GM23338 (cell line): ENCODE results near the gene CCL17. TPM values are rescaled to one million over a fixed set of nuclear protein-coding genes. Genes with fewer than 3 reads are reported as not detected.

Experiments used
- ATAC-seq: fragments of 200-7000 bp; cut with Tn5 transposase; 3 replicates; pipeline ENCODE4 v1.9.1; 2020
- DNase-seq: peaks from one replicate; pipeline ENCODE4 v3.0.0-alpha.2; 2015; ENCODE audit warnings: low spot score
- H2AFZ ChIP-seq: fragments of 200-600 bp; sonication (generic); 2 replicates; pipeline ENCODE4 v1.8.0; 2016; ENCODE audit warnings: antibody characterized with exemption, mild to moderate bottlenecking, moderate library complexity
- H3F3A ChIP-seq: fragments of 200-600 bp; sonication (generic); replicated peaks from 2 replicates; pipeline ENCODE4 v1.8.0; 2017; ENCODE audit warnings: antibody characterized with exemption, mixed run types, low read depth
- H3K27ac ChIP-seq: fragments of 200-600 bp; sonication (generic); 2 replicates; pipeline ENCODE4 v1.6.1; 2016; ENCODE audit warnings: low read depth
- H3K27me3 ChIP-seq: fragments of 200-600 bp; sonication (generic); 2 replicates; pipeline ENCODE4 v1.8.0; 2016; ENCODE audit warnings: mild to moderate bottlenecking, mixed run types, moderate library complexity; ENCODE audit not compliant: insufficient read depth
- H3K36me3 ChIP-seq: fragments of 200-600 bp; sonication (generic); 2 replicates; pipeline ENCODE4 v1.8.0; 2016; ENCODE audit warnings: mild to moderate bottlenecking; ENCODE audit not compliant: insufficient read depth
- H3K4me1 ChIP-seq: fragments of 200-600 bp; sonication (generic); 2 replicates; pipeline ENCODE4 v1.8.0; 2016; ENCODE audit warnings: mild to moderate bottlenecking, moderate library complexity; ENCODE audit not compliant: insufficient read depth
- H3K4me2 ChIP-seq: fragments of 200-600 bp; sonication (generic); 2 replicates; pipeline ENCODE4 v1.7.1; 2017; ENCODE audit warnings: mixed run types
- H3K4me3 ChIP-seq: fragments of 200-600 bp; sonication (generic); 2 replicates; pipeline ENCODE4 v1.6.1; 2016; ENCODE audit warnings: mixed run types
- H3K79me2 ChIP-seq: fragments of 200-600 bp; sonication (generic); replicated peaks from 2 replicates; pipeline ENCODE4 v1.8.0; 2017; ENCODE audit warnings: mild to moderate bottlenecking; ENCODE audit not compliant: insufficient read depth
- H3K9me2 ChIP-seq: fragments of 200-600 bp; sonication (generic); 2 replicates; pipeline ENCODE4 v1.8.0; 2017; ENCODE audit not compliant: insufficient read depth
- H4K20me1 ChIP-seq: fragments of 200-600 bp; sonication (generic); replicated peaks from 2 replicates; pipeline ENCODE4 v1.8.0; 2017; ENCODE audit warnings: mild to moderate bottlenecking; ENCODE audit not compliant: insufficient read depth
- H3K27ac Mint-ChIP-seq: 2 replicates; pipeline ENCODE4 v1.8.0; 2020; ENCODE audit warnings: inconsistent platforms, mild to moderate bottlenecking, moderate library complexity, mixed read lengths
- H3K27me3 Mint-ChIP-seq: 3 replicates; pipeline ENCODE4 v1.8.0; 2022; ENCODE audit warnings: low read depth, mild to moderate bottlenecking, moderate library complexity, mixed read lengths, inconsistent platforms; ENCODE audit not compliant: insufficient read depth, poor library complexity
- H3K36me3 Mint-ChIP-seq: 3 replicates; pipeline ENCODE4 v1.8.0; 2021; ENCODE audit warnings: low read depth, mild to moderate bottlenecking, inconsistent platforms, moderate library complexity, mixed read lengths
- H3K4me1 Mint-ChIP-seq: 3 replicates; pipeline ENCODE4 v1.8.0; 2020; ENCODE audit warnings: mild to moderate bottlenecking, inconsistent platforms, mixed read lengths
- H3K4me3 Mint-ChIP-seq: 3 replicates; pipeline ENCODE4 v1.8.0; 2021; ENCODE audit warnings: moderate library complexity, mild to moderate bottlenecking, inconsistent platforms, mixed read lengths
- H3K9me3 Mint-ChIP-seq: 3 replicates; pipeline ENCODE4 v1.8.0; 2020; ENCODE audit warnings: moderate library complexity, mild to moderate bottlenecking, inconsistent platforms, mixed read lengths
- CREB1 ChIP-seq: fragments of 250-450 bp; sonication (Bioruptor Pico); IDR thresholded peaks from 2 replicates; pipeline ENCODE4 v1.5.0; 2020; ENCODE audit warnings: low read depth, mild to moderate bottlenecking, moderate library complexity
- CTCF ChIP-seq, 2 experiments: fragments of 200-600 bp in 1 of 2; sonication (generic) in 1 of 2; conservative IDR thresholded peaks; 2 replicates each; pipeline versions ENCODE4 v1.5.1 to v1.6.1; 2016 to 2017; ENCODE audit warnings: antibody characterized with exemption in 2 of 2, low read depth in 2 of 2, mild to moderate bottlenecking in 2 of 2, moderate library complexity in 1 of 2
- ETS1 ChIP-seq: IDR thresholded peaks from 2 replicates; pipeline ENCODE4 v1.6.1; 2016; ENCODE audit warnings: antibody characterized with exemption
- EZH2 ChIP-seq: fragments of 200-600 bp; sonication (generic); IDR thresholded peaks from one replicate; pipeline ENCODE4 v1.8.0; 2017; ENCODE audit warnings: antibody characterized with exemption, mild to moderate bottlenecking, low read depth; ENCODE audit not compliant: unreplicated experiment
- EZH2phosphoT487 ChIP-seq: fragments of 200-600 bp; sonication (generic); IDR thresholded peaks from one replicate; pipeline ENCODE4 v1.8.1; 2018; ENCODE audit warnings: antibody characterized with exemption; ENCODE audit not compliant: unreplicated experiment
- JUNB ChIP-seq: IDR thresholded peaks from one replicate; pipeline ENCODE4 v1.6.1; 2016; ENCODE audit warnings: antibody characterized with exemption; ENCODE audit not compliant: unreplicated experiment
- NANOG ChIP-seq: IDR thresholded peaks from 2 replicates; pipeline ENCODE4 v1.6.1; 2016; ENCODE audit warnings: antibody characterized with exemption, borderline replicate concordance
- POLR2AphosphoS5 ChIP-seq: IDR thresholded peaks from 2 replicates; pipeline ENCODE4 v1.6.1; 2016; ENCODE audit warnings: antibody characterized with exemption, low read depth
- REST ChIP-seq: IDR thresholded peaks from one replicate; pipeline ENCODE4 v1.6.1; 2018; ENCODE audit warnings: antibody characterized with exemption; ENCODE audit not compliant: unreplicated experiment
- ZNF114 ChIP-seq: fragments of 250-450 bp; sonication (Bioruptor Pico); IDR thresholded peaks from 2 replicates; pipeline ENCODE4 v1.5.0; 2020; ENCODE audit warnings: mild to moderate bottlenecking, moderate library complexity
- ZNF331 ChIP-seq: fragments of 250-450 bp; sonication (Bioruptor Pico); IDR thresholded peaks from 2 replicates; pipeline ENCODE4 v1.5.0; 2020; ENCODE audit warnings: low read depth, mild to moderate bottlenecking, moderate library complexity
- ZNF462 ChIP-seq: fragments of 250-450 bp; sonication (Bioruptor Pico); IDR thresholded peaks from 2 replicates; pipeline ENCODE4 v1.5.0; 2020; ENCODE audit warnings: mild to moderate bottlenecking, moderate library complexity
- polyA plus RNA-seq: library from polyadenylated mRNA; unstranded; fragments of >200 nt; fragmentation: Nextera tagmentation; extraction: Ambion mirVana; gene quantifications from 2 replicates; pipeline ENCODE4 v1.2.1, GENCODE V29; 2016
- total RNA-seq: library from RNA; depleted of rRNA; stranded (reverse); fragments of >200 nt; shearing (Covaris generic); gene quantifications from 2 replicates; pipeline ENCODE4 v1.2.3, GENCODE V29; 2014

Gene CCL17
- total and polyA plus RNA-seq, 2 experiments from 2014 or later, result not detected

- no peaks in the 10 kb centered on the region for H3K36me3 ChIP-seq
- no peaks in the 10 kb centered on the region for H3K4me1 ChIP-seq
- TF ChIP-seq ZNF462 (no peak), NANOG (no peak), ETS1 (no peak), REST (no peak), ZNF114 (CRISPR knock-in tag) (no peak), CREB1 (CRISPR knock-in tag) (no peak), EZH2 (no peak), POLR2AphosphoS5 (no peak), EZH2phosphoT487 (no peak), CTCF (conservative IDR thresholded peaks at IDR 0.05; ENCODE audit: low read depth in 2 of 2) (no peak), JUNB (no peak), ZNF331 (CRISPR knock-in tag) (no peak)
- no peak overlapping the region for H3K4me2 ChIP-seq
- H3K79me2 ChIP-seq, result no peaks in the 10 kb centered on the region
- no peak for ATAC-seq
- Mint-ChIP-seq H3K27ac (no peak overlapping the region), H3K4me3 (no peak overlapping the region), H3K27me3 (peaks cover 9% of the 10 kb centered on the region), H3K9me3 (no peaks in the 10 kb centered on the region; the same call in 2 of the 3 replicates), H3K36me3 (no peaks in the 10 kb centered on the region), H3K4me1 (peaks cover 6% of the 10 kb centered on the region; the same call in 1 of the 3 replicates)
- no peaks in the 10 kb centered on the region; the same call in 1 of the 2 replicates for H4K20me1 ChIP-seq
- H3K27ac ChIP-seq, result no peak overlapping the region
- H2AFZ ChIP-seq, result no peak overlapping the region
- no peak overlapping the region for H3K4me3 ChIP-seq
- H3K27me3 ChIP-seq, result no peaks in the 10 kb centered on the region
- no peak for DNase-seq
- no peaks in the 10 kb centered on the region for H3K9me2 ChIP-seq
- no peaks in the 10 kb centered on the region for H3F3A ChIP-seq
Measured at GRCh38 chr16:57356547-57356946, 48.0 kb upstream of the CCL17 start.
